ENCODE measurements around the gene CSAG3.
"Not testable (repeated sequence)": the region's sequence is repeated elsewhere in the genome, so short reads cannot be mapped to it uniquely, and the experiment has no call there.

CSAG3 gene

GRCh38 chrX:152758918-152759317, at the start of gene CSAG3:
CSAG3 (plus strand) TSS chrX:152759218.
- H3K9ac ChIP-seq (ENCODE audit: low read depth in 1 of 2, low read length in 2 of 2); H3K4me3 ChIP-seq (ENCODE audit: low read length in 2 of 2); H3K4me1 ChIP-seq (ENCODE audit: control insufficient read depth in 2 of 2, insufficient read depth in 2 of 2, low read length in 2 of 2); H3K27me3 ChIP-seq (ENCODE audit: control insufficient read depth in 2 of 2, insufficient read depth in 2 of 2, low read length in 2 of 2); H3K9me3 ChIP-seq (ENCODE audit: control insufficient read depth in 2 of 2, low read length in 2 of 2); H3K27ac ChIP-seq (ENCODE audit: low read depth in 2 of 2, low read length in 2 of 2); H3K36me3 ChIP-seq (ENCODE audit: control insufficient read depth in 2 of 2, insufficient read depth in 2 of 2, low read length in 2 of 2): not testable (repeated sequence)

DNA sequence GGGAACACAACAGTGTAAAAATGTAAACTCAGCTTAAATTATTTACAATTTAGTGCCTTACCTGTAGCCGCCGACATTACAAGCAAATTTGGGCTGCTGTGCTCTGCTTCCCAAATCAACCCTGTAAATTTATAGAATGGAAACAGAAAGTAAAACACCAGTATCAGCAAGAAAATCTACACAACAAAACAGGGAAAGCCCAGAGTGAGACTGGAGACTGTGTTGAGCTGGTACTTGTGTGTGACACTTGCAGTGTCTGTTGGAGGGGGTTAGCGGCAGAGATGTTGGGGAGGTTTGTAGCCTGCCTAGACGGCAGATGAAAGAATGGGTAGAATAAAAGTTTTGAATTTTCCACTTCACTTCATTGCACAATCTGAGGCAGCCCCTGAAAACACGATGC, 45.8 kb upstream of the CSAG3 start:
- not testable (repeated sequence) for H3K36me3 ChIP-seq (ENCODE audit: control insufficient read depth in 2 of 2, insufficient read depth in 2 of 2, low read length in 2 of 2); H3K4me1 ChIP-seq (ENCODE audit: control insufficient read depth in 2 of 2, insufficient read depth in 2 of 2, low read length in 2 of 2); H3K9me3 ChIP-seq (ENCODE audit: control insufficient read depth in 2 of 2, low read length in 2 of 2)

GRCh38 chrX:152713815-152714787, 44.9 kb upstream of the CSAG3 start, which contains the start of gene MAGEA2B:
MAGEA2B (plus strand) TSS chrX:152714628; CDS start chrX:152717107, 2,479 bp downstream.
- not testable (repeated sequence) for H3K27me3 ChIP-seq (ENCODE audit: control insufficient read depth in 2 of 2, insufficient read depth in 2 of 2, low read length in 2 of 2); H3K9me3 ChIP-seq (ENCODE audit: control insufficient read depth in 2 of 2, low read length in 2 of 2); H3K27ac ChIP-seq (ENCODE audit: low read depth in 2 of 2, low read length in 2 of 2); H3K9ac ChIP-seq (ENCODE audit: low read depth in 1 of 2, low read length in 2 of 2); H3K36me3 ChIP-seq (ENCODE audit: control insufficient read depth in 2 of 2, insufficient read depth in 2 of 2, low read length in 2 of 2); H3K4me3 ChIP-seq (ENCODE audit: low read length in 2 of 2); H3K4me1 ChIP-seq (ENCODE audit: control insufficient read depth in 2 of 2, insufficient read depth in 2 of 2, low read length in 2 of 2)

More for the DNA sequence above, 45.8 kb upstream of the CSAG3 start:
- H3K4me3 ChIP-seq (ENCODE audit: low read length in 2 of 2); H3K9ac ChIP-seq (ENCODE audit: low read depth in 1 of 2, low read length in 2 of 2); H3K27me3 ChIP-seq (ENCODE audit: control insufficient read depth in 2 of 2, insufficient read depth in 2 of 2, low read length in 2 of 2); H3K27ac ChIP-seq (ENCODE audit: low read depth in 2 of 2, low read length in 2 of 2): not testable (repeated sequence)

DNA sequence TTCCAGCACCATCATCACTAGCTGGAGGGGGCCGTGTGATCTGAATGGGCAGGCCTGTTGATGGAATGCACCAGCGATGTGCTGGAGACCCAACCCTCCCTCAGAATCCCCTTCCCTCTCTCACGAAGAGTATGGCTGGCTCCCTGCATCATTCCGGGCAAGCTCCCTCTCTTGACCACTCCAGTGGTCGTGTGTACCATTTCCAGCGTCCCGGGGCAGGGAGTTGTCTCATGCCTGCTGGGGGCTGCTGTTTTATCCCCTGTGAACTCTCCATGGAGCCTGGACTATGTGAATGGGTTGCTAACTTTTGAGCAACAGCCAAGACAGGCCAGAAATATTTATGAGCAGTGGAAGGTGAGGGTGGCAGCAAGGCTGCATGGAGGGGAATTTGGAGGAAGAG, 33.6 kb upstream of the CSAG3 start:
- Histone ChIP-seq H3K36me3 (ENCODE audit: control insufficient read depth in 2 of 2, insufficient read depth in 2 of 2, low read length in 2 of 2) (no peaks in the 10 kb centered on the region), H3K9ac (ENCODE audit: low read depth in 1 of 2, low read length in 2 of 2) (no peak overlapping the region), H3K9me3 (ENCODE audit: control insufficient read depth in 2 of 2, low read length in 2 of 2) (no peaks in the 10 kb centered on the region), H3K4me3 (ENCODE audit: low read length in 2 of 2) (no peak overlapping the region), H3K27ac (ENCODE audit: low read depth in 2 of 2, low read length in 2 of 2) (no peak overlapping the region), H3K27me3 (ENCODE audit: control insufficient read depth in 2 of 2, insufficient read depth in 2 of 2, low read length in 2 of 2) (no peaks in the 10 kb centered on the region), H3K4me1 (ENCODE audit: control insufficient read depth in 2 of 2, insufficient read depth in 2 of 2, low read length in 2 of 2) (no peaks in the 10 kb centered on the region)

DNA sequence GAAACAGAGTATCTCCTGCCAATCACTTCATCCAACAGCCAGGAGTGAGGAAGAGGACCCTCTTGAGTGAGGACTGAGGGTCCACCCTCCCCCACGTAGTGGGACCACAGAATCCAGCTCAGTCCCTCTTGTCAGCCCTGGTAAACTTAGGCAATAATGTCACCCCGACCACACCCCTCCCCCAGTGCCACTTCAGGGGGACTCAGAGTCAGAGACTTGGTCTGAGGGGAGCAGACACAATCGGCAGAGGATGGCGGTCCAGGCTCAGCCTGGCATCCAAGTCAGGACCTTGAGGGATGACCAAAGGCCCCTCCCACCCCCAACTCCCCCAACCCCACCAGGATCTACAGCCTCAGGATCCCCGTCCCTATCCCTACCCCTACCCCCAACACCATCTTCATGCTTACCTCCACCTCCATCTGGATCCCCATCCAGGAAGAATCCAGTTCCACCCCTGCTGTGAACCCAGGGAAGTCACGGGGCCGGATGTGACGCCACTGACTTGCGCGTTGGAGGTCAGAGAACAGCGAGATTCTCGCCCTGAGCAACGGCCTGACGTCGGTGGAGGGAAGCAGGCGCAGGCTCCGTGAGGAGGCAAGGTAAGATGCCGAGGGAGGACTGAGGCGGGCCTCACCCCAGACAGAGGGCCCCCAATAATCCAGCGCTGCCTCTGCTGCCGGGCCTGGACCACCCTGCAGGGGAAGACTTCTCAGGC, 25.6 kb upstream of the CSAG3 start, which contains the start of the genes CSAG1 and MAGEA12:
Gene CSAG1, minus strand, starts transcription at position 461 of the 715 bp plus-strand sequence. CDS start 1,261 bp downstream, outside the sequence.
Gene MAGEA12, plus strand, starts transcription at position 497 of the 715 bp plus-strand sequence. CDS start 2,405 bp downstream, outside the sequence.
- Histone ChIP-seq H3K27ac (ENCODE audit: low read depth in 2 of 2, low read length in 2 of 2) (no peak within 1 kb of the TSS), H3K9me3 (ENCODE audit: control insufficient read depth in 2 of 2, low read length in 2 of 2) (no peaks in the 10 kb centered on the region), H3K4me3 (ENCODE audit: low read length in 2 of 2) (no peak within 1 kb of the TSS), H3K9ac (ENCODE audit: low read depth in 1 of 2, low read length in 2 of 2) (no peak within 1 kb of the TSS), H3K4me1 (ENCODE audit: control insufficient read depth in 2 of 2, insufficient read depth in 2 of 2, low read length in 2 of 2) (no peaks in the 10 kb centered on the region), H3K27me3 (ENCODE audit: control insufficient read depth in 2 of 2, insufficient read depth in 2 of 2, low read length in 2 of 2) (no peaks in the 10 kb centered on the region), H3K36me3 (ENCODE audit: control insufficient read depth in 2 of 2, insufficient read depth in 2 of 2, low read length in 2 of 2) (no peaks in the 10 kb centered on the region)

DNA sequence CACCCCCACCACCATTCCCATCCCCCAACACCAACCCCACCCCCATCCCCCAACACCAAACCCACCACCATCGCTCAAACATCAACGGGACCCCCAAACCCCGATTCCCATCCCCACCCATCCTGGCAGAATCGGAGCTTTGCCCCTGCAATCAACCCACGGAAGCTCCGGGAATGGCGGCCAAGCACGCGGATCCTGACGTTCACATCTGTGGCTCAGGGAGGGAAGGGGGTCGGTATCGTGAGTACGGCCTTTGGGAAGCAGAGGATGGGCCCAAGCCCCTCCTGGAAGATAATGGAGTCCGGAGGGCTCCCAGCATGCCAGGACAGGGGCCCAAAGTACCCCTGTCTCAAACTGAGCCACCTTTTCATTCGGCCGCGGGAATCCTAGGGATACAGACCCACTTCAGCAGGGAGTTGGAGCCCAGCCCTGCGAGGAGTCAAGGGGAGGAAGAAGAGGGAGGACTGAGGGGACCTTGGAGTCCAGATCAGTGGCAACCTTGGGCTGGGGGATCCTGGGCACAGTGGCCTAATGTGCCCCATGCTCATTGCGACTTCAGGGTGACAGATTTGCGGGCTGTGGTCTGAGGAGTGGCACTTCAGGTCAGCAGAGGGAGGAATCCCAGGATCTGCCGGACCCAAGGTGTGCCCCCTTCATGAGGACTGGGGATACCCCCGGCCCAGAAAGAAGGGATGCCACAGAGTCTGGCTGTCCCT, 24.7 kb upstream of the CSAG3 start:
- not testable (repeated sequence) for H3K4me1 ChIP-seq (ENCODE audit: control insufficient read depth in 2 of 2, insufficient read depth in 2 of 2, low read length in 2 of 2); H3K4me3 ChIP-seq (ENCODE audit: low read length in 2 of 2); H3K36me3 ChIP-seq (ENCODE audit: control insufficient read depth in 2 of 2, insufficient read depth in 2 of 2, low read length in 2 of 2); H3K9me3 ChIP-seq (ENCODE audit: control insufficient read depth in 2 of 2, low read length in 2 of 2); H3K27ac ChIP-seq (ENCODE audit: low read depth in 2 of 2, low read length in 2 of 2); H3K9ac ChIP-seq (ENCODE audit: low read depth in 1 of 2, low read length in 2 of 2); H3K27me3 ChIP-seq (ENCODE audit: control insufficient read depth in 2 of 2, insufficient read depth in 2 of 2, low read length in 2 of 2)

DNA sequence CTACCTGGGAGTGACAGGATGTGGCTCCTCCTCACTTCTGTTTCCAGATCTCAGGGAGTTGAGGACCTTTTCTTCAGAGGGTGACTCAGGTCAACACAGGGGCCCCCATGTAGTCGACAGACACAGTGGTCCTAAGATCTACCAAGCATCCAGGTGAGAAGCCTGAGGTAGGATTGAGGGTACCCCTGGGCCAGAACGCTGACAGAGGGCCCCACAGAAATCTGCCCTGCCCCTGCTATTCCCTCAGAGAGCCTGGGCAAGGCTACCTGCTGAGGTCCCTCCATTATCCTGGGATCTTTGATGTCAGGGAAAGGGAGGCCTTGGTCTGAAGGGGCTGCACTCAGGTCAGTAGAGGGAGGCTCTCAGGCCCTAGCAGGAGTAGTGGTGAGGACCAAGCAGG, 23.9 kb upstream of the CSAG3 start:
- H3K27ac ChIP-seq (ENCODE audit: low read depth in 2 of 2, low read length in 2 of 2), result no peak overlapping the region
- H3K36me3 ChIP-seq (ENCODE audit: control insufficient read depth in 2 of 2, insufficient read depth in 2 of 2, low read length in 2 of 2), result no peaks in the 10 kb centered on the region
- no peaks in the 10 kb centered on the region for H3K4me1 ChIP-seq (ENCODE audit: control insufficient read depth in 2 of 2, insufficient read depth in 2 of 2, low read length in 2 of 2)
- no peaks in the 10 kb centered on the region for H3K27me3 ChIP-seq (ENCODE audit: control insufficient read depth in 2 of 2, insufficient read depth in 2 of 2, low read length in 2 of 2)
- H3K9ac ChIP-seq (ENCODE audit: low read depth in 1 of 2, low read length in 2 of 2), result no peak overlapping the region
- H3K9me3 ChIP-seq (ENCODE audit: control insufficient read depth in 2 of 2, low read length in 2 of 2), result no peaks in the 10 kb centered on the region
- H3K4me3 ChIP-seq (ENCODE audit: low read length in 2 of 2), result no peak overlapping the region

GRCh38 chrX:152735860-152736511, 23.0 kb upstream of the CSAG3 start:
- Histone ChIP-seq H3K27me3 (ENCODE audit: control insufficient read depth in 2 of 2, insufficient read depth in 2 of 2, low read length in 2 of 2) (no peaks in the 10 kb centered on the region), H3K27ac (ENCODE audit: low read depth in 2 of 2, low read length in 2 of 2) (no peak overlapping the region), H3K9ac (ENCODE audit: low read depth in 1 of 2, low read length in 2 of 2) (no peak overlapping the region), H3K4me3 (ENCODE audit: low read length in 2 of 2) (no peak overlapping the region), H3K9me3 (ENCODE audit: control insufficient read depth in 2 of 2, low read length in 2 of 2) (no peaks in the 10 kb centered on the region), H3K4me1 (ENCODE audit: control insufficient read depth in 2 of 2, insufficient read depth in 2 of 2, low read length in 2 of 2) (no peaks in the 10 kb centered on the region), H3K36me3 (ENCODE audit: control insufficient read depth in 2 of 2, insufficient read depth in 2 of 2, low read length in 2 of 2) (no peaks in the 10 kb centered on the region)

- not testable (repeated sequence) for H3K9me3 ChIP-seq (ENCODE audit: control insufficient read depth in 2 of 2, low read length in 2 of 2); H3K4me1 ChIP-seq (ENCODE audit: control insufficient read depth in 2 of 2, insufficient read depth in 2 of 2, low read length in 2 of 2); H3K27me3 ChIP-seq (ENCODE audit: control insufficient read depth in 2 of 2, insufficient read depth in 2 of 2, low read length in 2 of 2); H3K36me3 ChIP-seq (ENCODE audit: control insufficient read depth in 2 of 2, insufficient read depth in 2 of 2, low read length in 2 of 2); H3K4me3 ChIP-seq (ENCODE audit: low read length in 2 of 2); H3K9ac ChIP-seq (ENCODE audit: low read depth in 1 of 2, low read length in 2 of 2); H3K27ac ChIP-seq (ENCODE audit: low read depth in 2 of 2, low read length in 2 of 2)
Measured at GRCh38 chrX:152736528-152736927, 22.5 kb upstream of the CSAG3 start.
